HG03280 (cell line): ENCODE data around the gene TSPAN6.

Source experiments
- ATAC-seq: cut with Tn5 transposase; IDR thresholded peaks from one replicate; pipeline ENCODE4 v1.9.1; 2021; ENCODE audit warnings: mild to moderate bottlenecking, moderate library complexity; ENCODE audit not compliant: unreplicated experiment

TSPAN6 gene

DNA sequence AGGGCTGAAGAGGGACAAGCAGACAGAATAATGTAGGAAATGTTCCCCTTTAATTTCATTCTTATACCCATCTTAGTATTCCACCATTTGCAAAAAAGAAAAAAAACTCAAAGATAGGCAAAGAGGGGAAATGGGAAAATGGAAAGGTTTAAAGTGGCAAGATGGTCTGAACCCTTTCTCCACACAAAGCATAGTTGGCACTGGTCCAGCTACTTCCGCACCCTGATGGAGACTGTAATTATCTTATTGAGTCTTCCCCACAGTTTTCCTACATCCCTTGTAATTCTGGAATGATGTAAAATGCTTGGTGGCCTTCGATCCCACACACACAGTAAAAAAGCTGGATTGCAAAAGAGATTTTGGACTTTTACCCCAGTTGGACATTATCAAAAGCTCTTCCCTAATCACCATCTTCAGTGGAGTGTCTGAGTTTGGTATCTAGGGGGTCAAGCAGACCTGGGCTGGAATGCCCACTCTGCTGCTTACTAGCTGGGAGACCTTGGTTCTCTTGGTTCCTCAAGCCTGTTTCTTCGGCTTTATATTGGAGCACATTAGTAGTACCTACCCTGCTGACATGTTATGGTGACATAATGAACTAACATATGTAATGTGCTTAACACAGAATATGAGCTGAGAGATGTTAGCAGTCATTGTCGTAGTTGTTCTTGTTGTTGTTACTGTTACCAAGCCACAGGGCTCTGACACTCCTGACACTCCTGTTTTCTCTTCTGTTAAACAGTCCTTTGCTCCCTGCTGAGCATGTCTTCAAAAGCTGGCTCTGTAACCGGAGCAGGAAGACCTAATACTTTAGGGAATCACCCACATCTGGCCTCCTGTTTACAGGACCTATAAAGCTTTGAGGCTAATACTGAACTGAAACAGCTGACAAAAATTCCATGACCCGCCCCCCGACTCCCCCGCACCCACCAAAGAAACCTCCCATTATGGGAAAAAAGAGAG lies 12.1 kb upstream of the TSPAN6 start:
- no peak for ATAC-seq

DNA sequence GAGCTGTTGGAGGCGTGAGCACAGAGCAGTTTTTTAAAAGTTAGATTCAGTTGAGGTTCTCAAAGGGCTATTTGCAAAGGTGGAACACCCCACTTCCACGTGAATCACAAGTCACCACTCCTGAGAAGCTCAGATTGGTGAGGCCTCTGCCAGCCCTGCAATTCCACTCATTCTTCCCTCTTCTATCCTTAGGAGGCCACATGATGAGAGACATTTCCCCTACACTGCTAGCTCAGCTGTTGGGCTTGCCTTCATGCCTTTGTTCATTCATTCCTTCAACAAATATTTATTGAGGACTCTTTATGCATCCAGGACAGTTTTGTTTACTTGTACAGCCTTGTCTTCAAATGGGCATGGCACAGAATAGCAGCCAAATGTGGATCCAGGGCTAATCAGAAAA lies 11.1 kb upstream of the TSPAN6 start:
- ATAC-seq = no peak

DNA sequence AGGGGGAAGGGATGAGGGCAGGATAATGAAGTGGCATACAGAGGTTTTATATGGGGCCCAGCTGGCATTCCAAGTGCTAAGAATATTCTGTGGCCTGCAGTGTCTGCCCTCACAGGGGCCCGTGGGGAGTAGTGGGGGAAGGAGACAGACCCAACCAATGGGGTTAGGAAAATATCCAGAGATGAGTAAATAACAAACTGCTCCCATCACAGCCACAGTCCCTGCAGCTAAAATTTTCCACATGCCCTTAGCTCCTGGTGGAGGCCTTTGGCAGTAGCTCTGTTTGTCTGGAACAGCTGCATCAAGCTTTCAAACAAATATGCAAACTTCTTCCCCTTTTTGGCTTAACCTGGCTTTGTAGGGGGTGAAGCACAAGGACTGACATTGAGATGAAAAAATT lies 10.5 kb upstream of the TSPAN6 start:
- no peak for ATAC-seq

DNA sequence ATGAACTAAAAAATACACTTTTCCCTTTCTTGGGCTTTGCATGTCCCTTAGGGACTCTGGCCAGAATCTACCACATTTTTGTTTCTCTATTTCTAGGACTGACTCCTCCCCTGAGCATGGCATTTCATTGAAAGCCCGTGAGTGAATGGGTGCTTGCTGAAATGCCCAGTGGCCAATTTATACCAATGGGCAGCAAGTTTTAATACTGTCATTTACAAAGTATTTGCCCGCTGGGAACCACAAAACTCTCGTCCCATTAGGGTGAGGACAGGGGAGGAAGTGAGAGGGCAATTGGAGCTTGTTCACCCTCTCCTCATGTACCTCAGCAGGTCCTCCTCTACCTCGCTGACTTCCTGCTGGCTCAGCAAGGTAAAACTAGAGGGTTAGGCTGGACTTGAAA lies 8.5 kb upstream of the TSPAN6 start:
- ATAC-seq = no peak

DNA sequence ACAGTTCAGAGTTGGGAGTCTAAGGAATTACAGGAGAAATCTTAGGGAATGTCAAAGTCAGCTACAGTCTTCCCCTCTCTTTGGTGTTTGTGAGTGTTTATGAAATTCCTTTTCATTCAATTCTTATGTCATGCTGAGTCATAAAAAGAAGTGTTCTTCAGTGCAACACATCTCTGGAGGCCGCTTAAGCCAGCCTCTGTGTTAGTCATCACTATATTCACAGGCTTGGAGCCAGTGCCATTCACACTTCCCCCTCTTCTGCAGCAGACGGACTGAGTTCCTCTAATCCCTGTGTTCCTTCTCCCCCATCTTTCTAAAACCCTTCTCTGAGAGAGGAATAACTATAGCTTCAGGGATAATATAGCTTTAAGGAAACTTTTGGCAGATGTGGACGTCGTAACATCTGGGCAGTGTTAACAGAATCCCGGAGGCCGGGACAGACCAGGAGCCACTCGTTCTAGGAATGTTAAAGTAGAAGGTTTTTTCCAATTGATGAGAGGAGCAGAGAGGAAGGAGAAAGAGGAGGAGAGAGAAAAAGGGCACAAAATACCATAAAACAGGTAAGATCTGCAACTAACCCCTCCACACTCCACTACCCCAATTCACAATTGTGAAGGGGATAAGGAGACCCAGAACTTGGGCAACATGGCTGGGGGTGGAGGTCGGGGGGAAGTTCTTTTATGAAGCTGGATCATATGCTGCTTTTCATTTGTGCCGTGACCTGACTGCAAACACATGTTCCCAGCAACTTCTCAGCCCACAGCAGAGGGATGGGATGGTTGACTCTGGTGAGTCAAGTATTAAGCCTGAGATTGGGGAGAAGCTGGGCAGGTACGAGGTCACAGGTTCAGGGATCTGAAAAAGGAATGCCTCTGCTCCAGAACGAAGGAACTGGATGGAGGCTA lies 7.6 kb upstream of the TSPAN6 start, which contains the start of gene SRPX2:
SRPX2 (plus strand) TSS at position 244 of the 905 bp plus-strand sequence. CDS start 2,124 bp downstream, outside the sequence.
- no peak for ATAC-seq

DNA sequence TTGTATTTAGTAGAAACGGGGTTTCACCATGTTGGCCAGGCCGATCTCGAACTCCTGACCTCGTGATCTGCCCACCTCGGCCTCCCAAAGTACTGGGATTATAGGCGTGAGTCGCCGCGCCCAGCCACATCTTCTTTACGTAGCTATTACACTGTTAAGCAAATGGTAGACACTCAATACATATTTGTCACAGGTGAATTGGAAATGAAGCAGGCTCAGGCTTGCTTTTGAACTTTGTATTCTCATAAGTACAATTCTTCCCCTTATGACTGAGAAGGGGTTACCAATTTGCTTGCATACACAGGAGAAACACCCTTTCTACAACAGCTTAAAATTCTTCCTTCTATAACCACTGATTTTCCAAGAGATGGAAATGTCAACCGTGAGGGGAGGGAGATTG lies 6.6 kb upstream of the TSPAN6 start:
- ATAC-seq = no peak

DNA sequence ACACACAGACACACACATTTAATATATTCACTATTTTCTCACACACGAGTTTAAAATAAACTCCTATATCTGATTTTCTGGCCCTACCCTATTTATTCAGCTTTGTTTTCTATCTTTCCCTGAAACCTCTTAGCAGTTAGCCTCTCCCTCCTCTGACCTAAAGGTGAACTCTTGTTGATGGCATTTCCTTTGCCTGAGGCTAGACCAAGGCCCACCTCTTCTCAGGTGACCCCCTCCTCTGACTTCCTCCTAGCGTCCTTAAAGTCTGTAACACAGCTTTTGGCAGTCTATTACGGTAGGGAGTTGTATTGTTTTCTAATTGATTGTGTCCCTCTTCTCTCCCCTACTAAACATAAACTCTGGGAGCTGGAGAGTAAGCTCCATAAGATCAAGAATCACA lies 5.7 kb upstream of the TSPAN6 start:
- ATAC-seq = no peak

DNA sequence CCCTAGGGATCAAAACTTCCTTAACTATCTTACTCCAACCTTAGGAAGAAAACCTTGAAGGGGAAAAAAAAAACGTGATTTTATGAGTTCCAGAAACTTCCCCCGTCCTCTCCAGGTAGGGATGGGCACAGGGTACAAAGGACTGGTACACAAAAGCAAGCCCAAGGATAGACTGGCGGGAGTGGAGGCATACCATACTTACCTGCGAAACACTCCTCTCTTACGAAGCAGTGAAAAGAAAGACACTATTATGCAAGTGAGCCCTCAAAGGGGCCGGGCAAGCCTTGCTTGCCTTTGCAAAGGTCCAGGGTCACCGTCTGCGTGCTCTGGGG lies 651 bp downstream of the TSPAN6 start:
- no peak for ATAC-seq

DNA sequence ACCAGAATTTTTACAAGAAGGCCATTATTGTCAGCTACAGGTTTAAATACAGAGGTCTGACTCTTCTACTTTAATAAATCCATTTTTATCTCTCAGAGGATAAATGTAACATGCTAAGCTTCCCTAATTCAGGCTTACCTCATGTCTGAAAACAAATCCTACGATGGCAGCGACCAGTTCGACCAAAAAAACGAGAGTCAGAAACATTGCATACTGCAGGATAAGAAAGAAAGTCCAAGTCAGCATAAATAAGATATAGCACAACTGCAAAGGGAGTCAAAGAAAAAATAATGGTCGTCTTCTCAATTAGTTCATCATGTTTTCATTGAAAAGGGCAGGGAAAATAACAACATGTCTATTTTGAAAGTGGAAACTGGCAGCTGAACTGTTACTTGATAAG lies 1.6 kb downstream of the TSPAN6 start:
- no peak for ATAC-seq

DNA sequence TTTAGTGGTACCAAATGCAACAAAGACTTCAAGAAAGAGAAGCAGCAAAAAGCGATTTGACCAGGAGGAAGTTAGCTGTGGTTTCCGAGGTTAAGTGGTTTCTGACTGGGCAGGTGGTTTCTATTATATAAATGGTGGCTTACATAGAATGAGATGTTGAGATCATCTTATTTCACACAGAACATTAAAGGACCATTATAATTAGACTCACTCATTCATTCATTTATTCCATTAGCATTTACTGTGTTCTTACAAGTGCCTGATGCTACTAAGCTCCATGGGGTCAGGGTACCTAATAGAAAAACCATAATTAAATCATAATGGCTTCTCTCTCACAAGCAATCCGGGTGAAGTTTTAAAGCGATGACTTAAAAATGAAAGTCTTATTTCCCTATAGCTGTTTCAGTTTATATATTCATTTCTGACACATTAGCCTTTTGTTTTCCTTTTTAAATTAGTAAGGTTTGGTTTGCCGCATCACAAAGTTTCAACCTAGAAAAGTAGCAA lies 10.6 kb downstream of the TSPAN6 start:
- ATAC-seq = peak; percentile 77

DNA sequence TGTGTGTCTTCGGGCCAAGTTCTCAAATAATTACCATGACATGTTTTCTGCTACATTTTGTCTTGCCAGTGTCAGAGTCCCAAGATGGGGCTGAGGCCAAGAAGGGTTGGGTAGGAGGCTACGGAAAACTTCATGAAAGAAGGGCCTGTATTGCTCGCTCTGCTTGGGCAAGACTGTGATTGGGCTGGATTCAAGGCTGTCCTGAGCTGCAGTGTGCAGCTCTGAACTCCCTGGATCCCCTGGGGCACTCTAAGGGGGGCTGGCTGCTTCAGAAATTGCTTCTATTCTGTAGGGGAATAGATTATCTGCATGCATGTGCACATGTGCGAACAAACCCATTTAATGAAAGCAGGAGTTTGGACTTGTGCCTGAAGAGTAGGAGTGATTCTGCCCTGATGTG lies 13.6 kb downstream of the TSPAN6 start:
- ATAC-seq = no peak

DNA sequence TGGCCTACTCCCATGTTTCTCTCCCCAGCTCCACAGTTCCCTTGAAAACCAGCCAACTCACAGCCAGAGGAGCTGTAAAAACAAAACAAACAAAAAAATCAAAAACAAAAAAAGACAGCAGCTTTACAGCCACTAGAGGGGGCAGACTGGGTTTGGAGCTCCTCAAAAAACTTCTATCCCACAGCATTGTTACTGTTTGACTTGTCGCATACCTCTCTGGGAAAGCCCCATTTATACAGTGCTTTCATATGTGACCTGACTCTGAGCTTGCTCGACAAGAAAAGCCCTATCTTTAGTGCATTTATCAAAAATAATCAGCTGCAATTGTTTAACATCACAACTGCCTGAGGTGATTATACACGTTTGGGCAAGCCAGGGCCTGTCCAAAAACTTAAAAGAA lies 21.6 kb downstream of the TSPAN6 start:
- no peak for ATAC-seq

DNA sequence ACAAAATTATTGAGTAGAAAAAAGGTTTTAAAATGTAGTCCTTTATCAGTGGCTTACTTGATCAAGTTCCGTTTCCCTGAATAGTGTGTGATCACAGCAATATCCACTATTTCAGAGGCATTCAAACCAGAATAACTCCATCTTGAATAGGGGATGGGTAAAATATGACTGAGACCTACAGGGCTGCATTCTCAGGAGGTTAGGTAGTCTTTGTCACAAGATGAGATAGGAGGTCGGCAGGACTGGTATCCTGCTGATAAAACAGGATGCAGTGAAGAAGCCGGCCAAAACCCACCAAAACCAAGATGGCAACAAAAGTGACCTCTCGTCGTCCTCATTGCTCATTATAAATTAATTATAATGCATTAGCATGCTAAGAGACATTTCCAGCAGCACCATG lies 24.7 kb downstream of the TSPAN6 start:
- no peak for ATAC-seq

DNA sequence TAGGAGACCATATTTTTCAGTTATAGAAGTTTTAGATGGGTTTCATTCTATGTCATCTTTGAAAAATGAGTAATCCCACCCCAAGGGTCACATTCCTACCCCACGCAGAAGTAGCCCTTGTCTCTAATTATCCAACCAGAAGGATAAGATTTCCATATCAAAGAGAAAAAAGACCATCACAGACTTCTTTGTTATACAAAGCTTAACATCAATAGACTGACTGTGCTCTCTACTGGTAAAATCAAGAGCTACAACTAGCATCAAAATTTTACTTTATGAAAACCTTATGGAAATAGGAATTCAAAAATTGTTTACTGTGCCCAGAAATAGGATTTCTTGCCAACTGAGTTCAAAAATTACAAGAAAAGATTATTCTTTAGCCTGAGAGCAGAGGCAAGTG lies 27.0 kb downstream of the TSPAN6 start:
- no peak for ATAC-seq

DNA sequence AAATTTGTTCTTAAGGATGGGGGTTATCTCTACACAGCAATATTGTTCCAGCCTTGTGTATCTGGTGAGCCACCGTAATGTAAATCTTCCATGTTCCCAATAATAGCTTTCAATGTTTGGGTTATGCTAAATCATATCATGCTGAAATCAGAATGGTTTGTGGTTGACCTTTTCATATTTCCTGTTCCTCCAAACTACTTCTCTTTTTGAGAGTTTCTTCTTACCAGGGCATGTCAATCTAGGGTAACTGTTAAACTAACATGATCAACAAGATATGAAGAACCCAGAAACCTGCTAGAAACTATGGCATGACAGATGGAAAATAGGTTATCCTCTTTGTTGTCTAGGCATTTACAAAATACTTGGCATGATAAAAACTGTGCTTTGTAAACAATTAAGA lies 29.9 kb downstream of the TSPAN6 start:
- no peak for ATAC-seq

DNA sequence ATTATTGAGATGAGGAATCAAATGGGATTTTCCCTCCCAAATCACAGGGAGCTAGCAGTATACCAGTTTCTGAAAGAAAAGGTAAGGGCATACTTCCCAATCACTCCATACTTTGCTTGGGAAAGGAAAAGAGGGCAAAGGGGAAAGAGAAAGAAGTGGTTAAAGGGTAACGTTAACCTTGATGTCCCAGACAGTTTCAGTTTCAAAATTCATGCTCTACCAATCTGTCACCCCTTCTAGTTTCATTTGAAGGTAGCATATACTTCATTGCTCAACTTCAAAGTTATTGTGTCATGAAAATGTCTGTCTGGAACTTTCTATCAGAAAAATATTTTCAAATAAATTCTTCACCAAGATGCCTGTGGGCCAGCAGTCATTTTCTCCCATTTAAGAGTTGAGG lies 35.8 kb downstream of the TSPAN6 start:
- ATAC-seq = no peak

DNA sequence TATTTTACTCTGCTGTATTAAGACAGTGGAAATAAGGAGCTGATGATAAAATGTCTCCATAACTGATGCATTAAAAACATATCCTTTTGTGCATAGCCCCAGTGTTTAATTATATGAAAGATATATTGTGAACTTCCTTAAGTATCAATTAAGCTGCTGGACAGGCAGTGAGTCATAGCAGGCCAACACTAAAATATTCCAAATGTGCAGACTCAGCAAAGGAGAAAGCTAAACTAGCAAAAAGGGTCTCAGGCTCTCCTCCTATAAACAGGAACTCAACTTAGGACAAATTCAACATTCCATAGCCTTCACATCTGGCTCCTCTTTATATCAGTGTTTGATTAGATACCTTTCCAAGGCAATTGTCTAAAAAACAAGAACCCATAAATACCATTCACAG lies 36.3 kb downstream of the TSPAN6 start:
- ATAC-seq = no peak

DNA sequence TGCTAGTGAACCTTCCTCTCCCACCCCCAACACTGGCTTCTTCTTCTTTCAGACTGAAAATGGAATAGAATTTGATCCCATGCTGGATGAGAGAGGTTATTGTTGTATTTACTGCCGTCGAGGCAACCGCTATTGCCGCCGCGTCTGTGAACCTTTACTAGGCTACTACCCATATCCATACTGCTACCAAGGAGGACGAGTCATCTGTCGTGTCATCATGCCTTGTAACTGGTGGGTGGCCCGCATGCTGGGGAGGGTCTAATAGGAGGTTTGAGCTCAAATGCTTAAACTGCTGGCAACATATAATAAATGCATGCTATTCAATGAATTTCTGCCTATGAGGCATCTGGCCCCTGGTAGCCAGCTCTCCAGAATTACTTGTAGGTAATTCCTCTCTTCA lies 37.1 kb downstream of the TSPAN6 start:
- no peak for ATAC-seq

DNA sequence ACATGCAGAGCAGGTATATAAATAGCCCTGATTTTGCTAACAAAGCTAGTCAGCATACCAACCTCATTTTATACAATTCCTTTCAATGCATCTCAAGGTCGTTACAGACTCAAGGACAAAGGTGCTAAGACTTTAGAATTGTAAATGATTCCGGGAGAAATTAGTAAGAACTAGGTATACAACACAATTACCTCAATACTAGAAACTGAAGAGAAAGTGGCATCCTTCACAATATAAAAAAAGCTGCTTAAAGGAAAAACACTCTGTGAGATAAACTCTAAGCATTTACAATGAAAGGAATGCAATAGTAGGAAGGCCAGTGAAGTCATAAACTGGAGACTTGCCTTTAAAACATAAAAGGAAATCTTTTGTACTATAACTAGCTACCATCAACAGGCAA lies 40.0 kb downstream of the TSPAN6 start:
- ATAC-seq = no peak

DNA sequence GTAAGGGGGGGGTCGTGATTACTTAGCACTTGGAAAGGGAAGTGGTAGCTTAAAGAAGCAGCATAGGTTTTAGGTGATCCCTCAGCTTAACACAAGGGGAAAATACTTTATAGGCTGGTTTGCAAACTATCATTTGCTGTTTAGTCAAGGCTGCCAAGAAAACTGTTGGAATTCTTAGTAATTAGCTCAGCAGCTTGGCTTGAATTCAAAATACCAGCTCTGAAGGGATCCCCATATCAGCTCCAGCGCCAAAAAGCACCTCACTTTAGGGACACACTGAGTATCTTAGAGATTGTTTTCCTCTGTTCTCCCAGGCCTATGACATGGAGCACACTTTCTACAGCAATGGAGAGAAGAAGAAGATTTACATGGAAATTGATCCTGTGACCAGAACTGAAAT lies 43.0 kb downstream of the TSPAN6 start:
- ATAC-seq = no peak

DNA sequence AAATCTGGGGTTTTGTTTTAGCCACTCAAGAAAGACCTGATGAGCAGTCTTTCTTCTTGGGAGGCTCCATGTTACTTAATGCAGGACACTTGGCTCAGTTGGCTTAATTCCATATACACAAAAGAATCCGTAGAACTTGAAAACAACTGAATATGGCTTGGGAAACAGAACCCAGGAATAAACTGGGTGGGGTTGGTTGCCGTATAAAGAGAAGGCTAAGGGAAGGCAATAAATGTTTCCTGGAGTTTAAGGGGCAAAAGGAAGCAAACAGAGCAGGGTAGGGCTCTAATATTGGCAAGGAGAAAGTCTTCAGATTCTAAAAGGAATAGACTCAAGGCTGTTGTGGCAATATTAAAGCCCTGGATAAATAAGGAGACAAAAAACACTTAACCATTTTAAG lies 43.5 kb downstream of the TSPAN6 start:
- no peak for ATAC-seq
